NCI-H2107 treated with DMSO at 0.1 percent for 48 hours (cell line): ENCODE measurements around the gene VPS8.

Experiments
- DNase-seq: peaks from one replicate; lab custom pipeline; 2025; ENCODE audit not compliant: unreplicated experiment; lab: John Stamatoyannopoulos, UW

VPS8 gene

DNA sequence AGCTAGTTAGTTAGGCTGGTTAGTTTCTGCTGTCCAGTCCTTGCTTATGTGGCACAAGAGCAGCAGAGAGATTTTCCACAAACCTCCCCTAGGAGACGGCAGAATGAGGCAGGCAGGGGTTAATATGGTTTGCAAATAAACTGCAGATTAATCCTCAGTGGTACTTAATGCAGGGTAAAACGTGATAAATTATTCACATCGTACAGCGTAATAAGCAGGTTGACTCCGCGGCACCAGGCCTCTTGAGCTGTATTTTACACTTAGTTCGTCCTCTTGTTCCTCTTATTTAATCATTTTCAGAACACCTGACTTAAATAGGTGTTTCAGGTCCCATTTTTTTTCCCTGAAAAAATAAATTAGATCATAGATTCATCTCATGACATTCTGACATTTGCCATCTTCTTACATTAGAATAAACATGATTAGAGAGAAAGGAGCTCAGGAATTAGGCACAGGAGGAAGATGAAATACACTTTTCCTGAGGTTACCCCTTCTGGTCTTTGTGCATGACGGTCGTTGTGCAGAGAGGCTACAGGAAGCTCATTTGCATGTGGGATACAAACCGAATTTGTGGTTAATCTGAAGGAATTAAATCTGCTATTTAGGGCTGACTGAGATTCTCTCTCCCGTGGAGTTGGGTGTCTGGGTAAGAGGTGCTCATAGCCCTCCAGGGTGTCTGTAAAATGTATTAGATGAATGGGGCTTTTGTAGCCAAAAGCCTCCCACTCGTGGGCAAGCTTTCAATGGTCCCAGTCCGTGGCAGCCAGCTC, 27.1 kb upstream of the VPS8 start:
- no peak for DNase-seq

- no peak for DNase-seq
These were observed 26.1 kb upstream of the VPS8 start for GRCh38 chr3:184785890-184786279.

DNA sequence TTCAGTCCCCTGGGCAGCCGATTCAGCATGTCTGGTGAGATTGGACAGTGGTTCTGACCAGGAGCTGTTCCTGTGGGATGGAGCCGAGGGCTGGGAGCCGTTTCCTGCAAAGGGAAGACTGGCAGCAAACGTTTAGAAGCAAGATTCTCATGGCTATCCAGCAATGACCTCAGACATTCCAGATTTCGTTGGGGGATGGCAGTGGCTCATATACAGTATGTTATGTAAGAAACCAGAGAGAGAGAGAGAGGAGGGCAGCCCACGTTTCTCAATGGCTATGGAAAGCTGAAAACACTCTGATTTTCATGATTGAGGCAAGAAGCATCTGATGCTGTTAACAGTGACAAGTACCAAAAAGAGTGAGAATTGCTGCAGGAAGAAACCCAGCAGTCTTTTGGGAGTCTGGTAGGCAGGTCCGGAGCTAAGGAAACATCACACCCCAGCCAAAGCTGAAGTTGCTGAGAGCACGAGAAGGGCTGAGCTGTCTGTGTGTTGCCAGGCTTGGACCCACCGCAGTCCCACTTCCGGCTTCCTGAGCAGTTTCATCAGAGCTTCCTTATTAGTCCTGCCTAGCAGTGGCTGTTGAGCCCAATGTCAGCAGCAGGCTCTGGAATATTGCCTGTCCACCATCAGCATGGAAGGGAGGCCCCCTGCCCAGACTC, 25.6 kb upstream of the VPS8 start:
- no peak for DNase-seq

DNA sequence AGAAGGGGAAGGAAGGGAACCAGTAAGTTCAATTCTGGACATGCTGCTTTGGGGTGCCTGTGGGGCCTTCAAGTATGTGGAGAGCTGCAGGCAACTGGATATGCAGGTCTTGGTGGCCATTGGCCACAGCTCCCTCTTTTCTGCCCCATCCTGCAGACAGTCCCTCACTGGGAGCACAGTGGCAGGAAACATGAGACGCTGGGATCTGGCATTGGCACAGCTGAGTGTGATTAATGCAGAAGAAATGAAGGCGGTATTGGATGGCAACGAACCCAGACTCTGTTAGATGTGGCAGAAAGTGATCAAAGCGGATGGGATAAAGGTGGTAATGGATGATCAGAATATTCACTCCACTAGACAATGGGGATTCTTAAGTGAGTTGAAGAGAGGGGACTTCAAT, 23.2 kb upstream of the VPS8 start:
- DNase-seq = peak; percentile 29

DNA sequence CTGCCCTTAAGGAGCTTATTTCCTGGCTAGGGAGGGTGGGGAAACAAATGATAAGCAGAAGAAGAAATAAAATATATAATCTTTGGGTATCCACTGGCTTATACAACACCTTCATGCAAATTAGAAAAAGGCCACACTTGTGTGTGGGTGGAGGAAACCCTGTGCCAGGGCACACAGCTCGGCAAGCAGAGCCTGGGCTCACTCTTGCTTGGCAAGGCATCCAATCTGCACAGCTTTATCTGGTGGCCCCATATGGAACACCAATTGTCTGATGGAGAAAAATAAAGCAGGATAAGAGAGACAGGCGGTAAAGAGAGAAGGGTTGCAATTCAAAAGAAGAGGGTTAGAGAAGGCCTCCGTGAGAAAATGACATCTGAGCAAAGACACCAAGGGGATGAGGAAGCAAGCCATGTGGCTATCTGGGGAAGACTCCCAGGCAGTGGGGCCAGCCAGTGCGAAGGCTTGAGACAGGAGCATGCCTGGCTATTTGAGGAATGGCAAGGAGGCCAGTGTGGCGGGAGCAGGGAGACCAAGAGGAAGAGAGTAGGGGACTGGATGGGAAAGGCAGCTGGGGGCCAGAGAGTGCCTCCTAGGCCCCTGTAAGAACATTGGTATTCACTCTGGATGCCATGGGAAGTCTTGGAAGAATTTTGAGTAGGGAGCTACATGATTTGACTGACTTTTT, 22.5 kb upstream of the VPS8 start:
- DNase-seq = no peak

DNA sequence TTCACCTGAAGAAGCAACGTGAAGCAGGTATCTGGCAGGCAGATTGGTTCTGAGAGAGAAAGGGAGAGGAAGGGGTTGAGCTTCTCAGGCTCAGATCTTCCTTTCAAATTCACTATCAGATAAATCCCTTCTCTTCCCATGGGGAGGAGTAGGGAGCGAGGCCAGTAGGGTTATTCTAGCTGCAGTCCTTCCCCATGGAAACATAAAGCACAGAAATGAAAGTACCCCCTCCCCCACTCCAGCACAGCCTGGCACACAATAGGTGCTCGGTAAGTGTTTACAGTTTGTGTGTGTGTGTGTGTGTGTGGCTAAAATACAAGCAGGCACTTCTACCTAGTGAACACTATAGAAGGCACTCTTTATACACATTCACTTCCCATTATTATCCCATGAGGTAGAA, 20.8 kb upstream of the VPS8 start:
- peak; percentile 84 for DNase-seq

- no peak for DNase-seq
These were observed 16.3 kb upstream of the VPS8 start for GRCh38 chr3:184795522-184796190.

GRCh38 chr3:184796551-184796950, 15.4 kb upstream of the VPS8 start:
- DNase-seq = peak; percentile 53

GRCh38 chr3:184796954-184797353, 15.0 kb upstream of the VPS8 start:
- DNase-seq = no peak

GRCh38 chr3:184798120-184798519, 13.8 kb upstream of the VPS8 start:
- no peak for DNase-seq

DNA sequence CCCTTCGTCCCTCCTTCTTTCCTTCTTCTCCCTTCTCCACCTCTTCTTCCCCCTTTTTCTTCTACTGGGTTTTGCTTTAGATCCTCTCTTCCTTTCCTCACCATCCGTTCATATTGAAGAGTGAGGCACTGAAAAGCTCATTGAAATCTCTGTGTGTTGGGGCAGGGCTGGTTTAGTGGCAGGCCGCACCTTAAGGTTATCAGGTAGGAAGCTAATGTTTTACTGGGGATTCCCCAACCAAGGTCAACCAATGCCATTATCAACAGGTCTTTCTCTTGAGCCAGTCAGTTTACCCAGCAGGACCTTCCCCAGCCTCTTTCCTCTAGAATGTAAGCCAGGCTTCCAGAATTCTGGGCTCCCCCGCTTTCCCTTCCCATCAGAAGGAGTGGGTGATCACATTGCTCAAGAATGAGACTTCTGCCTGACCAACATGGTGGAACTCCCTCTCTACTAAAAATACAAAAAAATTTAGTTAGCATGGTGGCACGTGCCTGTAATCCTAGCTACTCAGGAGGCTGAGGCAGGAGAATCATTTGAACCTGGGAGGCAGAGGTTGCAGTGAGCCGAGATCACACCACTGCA, 11.5 kb upstream of the VPS8 start:
- DNase-seq = no peak

- DNase-seq = no peak
These were observed 10.7 kb upstream of the VPS8 start for GRCh38 chr3:184801241-184801785.

GRCh38 chr3:184802150-184802549, 9.8 kb upstream of the VPS8 start:
- DNase-seq = no peak

DNA sequence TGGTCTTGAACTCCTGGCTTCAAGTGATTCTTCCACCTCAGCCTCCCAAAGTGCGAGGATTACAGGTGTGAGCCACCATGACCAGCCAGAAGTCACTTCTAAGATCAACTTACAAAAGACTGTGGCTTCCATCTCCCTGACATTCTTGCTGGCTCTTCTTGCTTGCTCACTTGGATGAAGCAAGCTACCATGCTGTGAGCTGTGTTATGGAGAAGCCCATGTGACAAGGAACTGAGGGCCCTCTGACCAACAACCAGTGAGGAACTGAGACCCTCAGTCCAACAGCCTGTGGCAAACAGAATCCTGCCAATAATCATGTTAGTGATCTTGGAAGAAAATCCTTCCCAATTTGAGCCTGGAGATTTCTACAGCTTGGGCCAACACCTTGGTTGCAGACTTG, 7.2 kb upstream of the VPS8 start:
- DNase-seq = no peak

DNA sequence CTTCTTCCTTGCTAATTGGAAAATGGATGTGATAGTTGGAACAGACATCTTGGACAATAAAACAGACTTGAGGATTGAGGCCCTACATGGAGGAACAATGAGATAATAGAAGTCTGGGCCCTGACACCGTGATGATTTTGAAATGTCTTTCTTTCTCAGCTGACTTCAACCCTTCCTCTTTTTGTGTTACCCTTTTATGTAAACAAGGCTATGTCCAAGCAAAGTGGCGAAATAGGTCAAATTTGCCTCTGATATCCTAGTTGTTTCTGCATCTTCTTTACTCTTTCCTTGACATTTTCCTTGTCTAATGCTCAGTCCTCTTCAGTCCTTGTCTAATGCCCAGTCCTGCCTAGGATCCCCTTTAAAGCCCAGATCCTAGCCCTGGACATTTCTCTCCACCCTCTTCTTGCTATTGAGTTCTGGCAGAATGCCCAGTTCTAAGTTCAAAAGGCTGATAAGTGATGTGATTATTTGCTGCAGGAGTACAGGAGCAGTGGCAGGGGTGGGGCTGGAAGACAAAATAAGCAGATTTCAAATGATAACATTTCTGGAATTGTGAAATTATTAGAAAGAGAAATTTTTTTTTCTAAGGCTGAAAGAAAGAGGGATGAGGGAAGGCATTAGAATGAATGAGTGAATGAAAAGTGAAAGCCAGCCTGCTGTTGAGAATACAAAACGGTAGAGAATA, 6.5 kb upstream of the VPS8 start:
- DNase-seq = peak; percentile 69

DNA sequence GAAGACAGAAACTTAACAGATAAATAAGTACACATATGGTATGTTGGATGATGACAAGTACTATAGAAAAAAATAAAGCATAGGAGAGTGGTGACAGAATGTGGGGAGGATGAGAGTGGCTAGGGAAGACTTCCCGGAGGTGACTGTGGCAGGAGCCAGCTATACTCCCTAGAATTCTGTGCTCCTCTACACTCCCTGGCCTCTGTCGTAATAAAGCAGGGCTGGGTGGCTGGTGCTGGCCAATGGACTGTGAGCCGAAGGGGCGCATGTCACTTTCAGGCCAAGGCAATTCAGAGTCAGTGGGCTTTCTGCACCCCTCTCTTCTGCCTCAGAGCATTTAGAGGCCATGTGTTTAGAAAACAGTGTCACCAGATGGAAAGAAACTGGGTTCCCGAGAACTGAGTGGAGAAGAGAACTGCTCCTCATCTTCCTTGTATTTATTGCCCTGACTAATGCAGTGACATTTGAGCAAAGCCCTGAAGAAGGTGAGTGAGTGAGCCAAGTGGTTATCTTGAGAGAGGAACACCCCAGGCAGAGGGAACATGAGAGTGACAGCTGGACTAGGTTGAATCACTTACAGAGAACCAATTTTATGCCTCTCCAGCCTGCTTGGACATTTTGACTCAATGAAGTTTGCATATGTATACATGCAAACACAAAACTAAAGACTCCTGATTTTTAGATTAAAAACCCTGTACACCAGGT, 5.2 kb upstream of the VPS8 start:
- DNase-seq = no peak

GRCh38 chr3:184807549-184807948, 4.4 kb upstream of the VPS8 start:
- DNase-seq = no peak

GRCh38 chr3:184808021-184808420, 3.9 kb upstream of the VPS8 start:
- peak; percentile 42 for DNase-seq

GRCh38 chr3:184810146-184810545, 1.8 kb upstream of the VPS8 start:
- DNase-seq = no peak

DNA sequence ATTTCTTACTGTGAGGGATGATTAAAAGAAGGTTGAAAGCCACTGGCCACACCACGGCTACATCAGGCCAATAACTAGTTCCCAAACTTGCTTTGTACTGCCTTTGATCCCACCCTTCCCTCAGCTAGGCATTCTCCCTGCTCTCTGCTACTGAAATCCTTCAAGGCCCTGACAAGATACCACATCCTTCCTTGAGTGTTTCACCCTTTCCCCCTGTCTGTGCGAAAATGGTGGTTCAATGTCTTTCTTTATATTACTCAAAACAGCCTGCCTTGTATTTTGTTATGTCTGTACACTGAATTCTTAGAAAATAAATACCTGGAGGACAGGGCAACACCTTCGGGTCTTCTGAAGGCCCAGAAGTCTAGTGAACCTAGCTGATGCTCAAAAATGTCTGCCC, 932 bp upstream of the VPS8 start:
- no peak for DNase-seq
